Activated CD8-positive, alpha-beta memory T cell treated with anti-CD3 and anti-CD28 coated beads for 4 hours (primary cell): ENCODE measurements around the gene AIF1.

ENCODE experiments used
- DNase-seq, 2 donors: peaks; one replicate each; pipeline ENCODE4 v3.0.0-alpha.2; 2020; ENCODE audit warnings: low read depth in 2 of 2

Gene AIF1

GRCh38 chr6:31642798-31643570, 27.9 kb downstream of the AIF1 start:
- DNase-seq = no peak

DNA sequence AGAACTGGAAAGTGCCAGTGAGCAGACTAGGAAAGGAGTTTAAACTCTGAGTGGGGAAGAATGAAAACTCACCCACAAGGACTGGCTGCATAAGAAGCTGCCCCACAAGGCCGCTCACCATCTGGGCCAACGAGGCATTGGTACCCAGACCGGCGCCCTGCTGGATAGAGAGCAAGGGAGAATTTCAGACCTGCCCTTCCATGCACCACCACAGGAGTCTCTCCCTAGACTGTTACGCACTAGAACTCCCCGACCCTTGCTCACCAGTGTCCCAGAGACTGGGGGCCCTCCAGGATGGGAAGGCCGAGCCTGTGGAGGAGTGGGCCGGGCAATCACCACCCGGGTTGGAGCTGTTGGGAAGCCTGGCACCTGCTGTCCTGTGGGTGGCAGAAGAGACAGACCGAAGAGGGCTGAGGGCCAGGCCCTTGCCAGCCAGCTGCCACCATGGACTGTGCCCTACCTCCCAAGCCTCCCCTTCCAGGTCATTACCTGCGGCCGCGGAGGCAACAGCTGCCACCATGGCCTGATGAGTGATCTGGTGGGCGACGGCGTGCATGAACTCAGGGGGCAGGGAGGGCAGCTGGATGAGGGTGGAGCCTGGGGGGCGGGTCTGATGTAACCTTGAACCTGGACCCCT, 28.9 kb downstream of the AIF1 start:
- DNase-seq = no peak

DNA sequence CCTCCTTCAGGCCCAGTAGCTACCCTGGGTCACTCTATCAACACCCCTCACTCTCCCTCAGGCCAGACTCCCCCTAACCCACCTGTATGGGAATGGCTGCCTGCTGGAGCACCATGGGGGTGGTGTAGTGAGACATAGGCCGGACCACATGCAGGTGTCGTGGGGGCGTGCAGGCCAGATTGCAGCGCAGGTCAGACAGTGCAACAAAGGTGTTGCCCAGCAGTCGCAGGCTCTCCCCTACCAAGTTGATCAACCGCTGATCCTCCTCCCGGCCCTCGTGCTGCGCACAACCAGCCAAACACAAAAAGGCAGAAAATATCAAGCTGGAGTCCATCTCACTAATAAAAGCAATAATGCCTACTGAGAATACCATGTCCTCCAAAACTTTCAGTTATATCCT, 30.3 kb downstream of the AIF1 start:
- DNase-seq = no peak

GRCh38 chr6:31651602-31652191, 36.7 kb downstream of the AIF1 start:
- DNase-seq = no peak

DNA sequence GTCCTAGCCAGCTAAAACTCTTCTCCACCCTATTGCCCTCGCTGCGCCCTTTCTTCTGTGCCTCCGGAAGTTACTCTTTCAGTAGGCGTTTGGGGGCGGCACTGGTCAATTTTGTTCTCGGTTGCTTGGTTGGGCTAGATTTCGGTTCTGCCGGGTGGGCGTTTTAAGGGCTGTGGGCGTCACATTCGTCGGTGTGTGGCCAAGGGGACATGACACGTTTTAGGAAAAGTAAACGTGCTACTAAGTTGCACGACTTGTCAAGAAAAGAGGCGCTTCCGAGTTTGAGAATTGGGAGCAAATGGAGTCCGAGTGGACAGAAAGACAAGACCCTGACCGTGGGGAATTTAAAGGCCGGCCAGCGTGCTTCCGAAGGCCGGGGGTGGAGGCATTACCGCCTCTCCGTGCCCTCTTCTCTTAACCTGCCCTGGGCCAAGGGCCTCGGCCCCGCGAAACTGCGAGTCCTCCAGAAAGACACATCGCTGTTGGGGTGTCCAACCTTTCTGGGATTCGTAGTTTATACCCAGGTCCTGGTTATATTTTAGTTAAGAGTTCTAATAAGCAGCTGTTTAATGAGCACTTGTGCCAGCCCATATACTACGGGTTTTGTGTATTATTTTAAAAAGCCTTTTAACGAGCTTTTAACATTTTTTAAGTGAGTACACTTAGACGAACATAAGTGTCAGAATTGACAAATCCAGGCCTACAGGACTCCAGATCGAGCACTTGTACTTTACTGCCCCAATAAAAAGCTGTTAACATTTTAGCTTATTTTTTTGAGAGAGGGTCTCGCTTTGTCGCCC, 38.1 kb downstream of the AIF1 start:
- DNase-seq = peak; percentile 80 to 86

DNA sequence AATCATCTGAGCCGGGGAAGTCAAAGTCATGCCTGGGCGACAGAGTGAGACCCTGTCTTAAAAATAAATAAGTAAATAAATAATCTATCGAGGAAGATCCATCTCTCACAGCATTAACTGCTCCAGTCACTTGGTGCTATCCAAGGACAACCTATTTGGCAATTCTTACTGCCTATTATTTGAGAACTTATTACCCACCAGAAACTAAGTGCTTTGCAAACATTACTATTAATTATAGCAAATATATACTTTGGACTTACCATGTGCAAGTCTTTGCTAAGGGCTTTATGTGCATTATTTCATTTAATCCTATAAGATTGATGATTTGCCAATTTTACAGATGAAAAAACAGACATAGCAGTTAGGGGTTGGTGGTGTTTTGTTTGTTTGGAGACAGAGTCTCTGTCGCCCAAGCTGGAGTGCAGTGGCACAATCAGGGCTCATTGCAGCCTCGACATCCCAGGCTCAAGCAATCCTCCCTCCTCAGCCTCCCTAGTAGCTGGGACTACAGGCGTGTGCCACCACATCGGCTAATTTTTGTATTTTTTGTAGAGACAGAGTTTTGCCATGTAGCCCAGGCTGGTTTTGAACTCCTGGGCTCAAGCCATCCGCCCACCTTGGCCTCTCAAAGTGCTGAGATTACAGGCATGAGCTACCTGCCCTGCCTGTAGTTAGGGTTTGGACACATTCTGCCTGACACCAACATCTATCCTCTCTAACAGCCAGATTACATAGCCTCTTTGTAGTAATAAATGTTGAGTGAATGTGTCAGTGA, 39.7 kb downstream of the AIF1 start:
- no peak for DNase-seq

DNA sequence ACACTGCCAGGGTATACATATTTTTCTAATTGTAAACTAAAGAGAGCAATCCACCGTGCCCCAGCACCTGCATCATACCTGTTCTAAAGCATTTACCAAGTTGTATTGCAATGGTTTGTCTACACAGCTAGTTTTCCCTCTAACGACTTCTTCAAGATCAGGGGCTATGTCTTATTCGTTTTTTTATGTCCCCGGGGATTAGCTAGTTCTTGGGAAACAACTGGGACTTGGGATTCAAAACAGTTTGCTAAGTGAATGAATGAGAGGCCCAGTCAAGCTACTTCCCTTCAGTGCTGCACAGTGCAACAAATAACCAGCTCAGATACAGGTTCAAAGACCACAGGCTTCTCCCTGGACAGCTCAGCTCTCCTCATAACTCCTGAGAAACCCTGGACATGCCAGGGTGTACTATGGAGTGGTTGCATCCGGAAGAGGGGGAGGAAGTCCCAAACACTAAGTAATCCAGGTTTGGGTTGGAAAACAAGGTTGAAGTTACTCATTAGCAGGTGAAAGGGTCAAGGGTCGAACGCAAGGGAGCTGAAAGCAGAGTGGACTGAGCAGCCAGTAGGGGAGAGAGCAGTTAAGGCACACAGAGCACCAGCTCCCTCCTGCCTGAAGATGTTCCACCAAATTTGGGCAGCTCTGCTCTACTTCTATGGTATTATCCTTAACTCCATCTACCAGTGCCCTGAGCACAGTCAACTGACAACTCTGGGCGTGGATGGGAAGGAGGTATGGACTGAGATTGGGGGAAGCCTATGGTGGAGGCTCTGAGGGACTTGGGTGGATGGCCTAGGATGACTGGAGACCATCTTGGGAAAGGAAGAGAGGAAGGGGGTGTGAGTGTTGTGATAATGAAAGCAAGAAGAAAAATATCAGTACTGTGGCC, 40.6 kb downstream of the AIF1 start, which contains the start of gene APOM:
Gene APOM (plus strand): TSS at position 546 of the 889 bp plus-strand sequence. CDS start 73 bp downstream, at position 619.
- DNase-seq = no peak

GRCh38 chr6:31657406-31658157, 42.5 kb downstream of the AIF1 start:
- no peak for DNase-seq

- DNase-seq = no peak
Observed at GRCh38 chr6:31658158-31658688, 43.2 kb downstream of the AIF1 start.

DNA sequence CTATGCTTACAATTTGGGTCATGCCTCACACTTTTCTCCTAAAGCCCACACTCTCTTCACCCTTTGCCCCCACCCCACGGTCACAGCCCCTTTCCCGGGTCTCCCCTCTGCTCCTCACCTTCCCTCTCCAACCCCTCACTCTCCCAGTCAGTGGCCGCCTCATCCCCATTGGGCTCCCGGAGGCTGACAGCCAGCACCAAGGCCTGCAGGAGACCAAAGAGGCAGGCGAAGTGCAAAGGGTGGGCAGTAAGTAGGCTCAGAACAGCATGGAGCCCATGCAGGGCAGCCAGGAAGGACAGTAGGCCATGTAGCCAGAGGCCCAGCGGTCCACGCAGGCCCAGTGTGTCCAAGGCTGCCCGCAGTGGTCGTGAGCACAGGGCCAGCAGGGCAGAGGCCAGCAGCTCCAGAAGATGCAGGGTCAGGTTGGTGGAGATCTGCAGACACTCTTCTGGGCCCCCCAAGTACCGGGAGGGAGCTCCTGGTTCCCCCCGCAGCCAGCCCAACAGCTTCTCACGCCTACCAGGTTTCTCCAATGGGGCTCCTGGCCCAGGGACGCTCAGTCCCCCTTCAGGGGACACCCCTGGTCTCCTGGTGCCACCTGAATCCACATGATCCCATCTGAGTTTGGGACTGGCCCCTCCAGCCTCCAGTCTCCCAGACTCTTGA, 44.1 kb downstream of the AIF1 start:
- no peak for DNase-seq

GRCh38 chr6:31659649-31660380, 44.8 kb downstream of the AIF1 start:
- no peak for DNase-seq

- peak; percentile 56 for DNase-seq
Observed at GRCh38 chr6:31660381-31661261, 45.6 kb downstream of the AIF1 start, which contains the start of gene C6orf47. C6orf47 (minus strand) TSS chr6:31660778; CDS start chr6:31659947, 831 bp downstream.

- no peak for DNase-seq
Observed at GRCh38 chr6:31661262-31662123, 46.5 kb downstream of the AIF1 start.

- no peak for DNase-seq
Observed at GRCh38 chr6:31662124-31662723, 47.2 kb downstream of the AIF1 start.

- DNase-seq = no peak
Observed at GRCh38 chr6:31663126-31663960, 48.3 kb downstream of the AIF1 start.
